Renal pelvis (tissue), 4 donors: ENCODE measurements around the gene POLR2M. TPM values are rescaled to one million over a fixed set of nuclear protein-coding genes. Genes with fewer than 3 reads are reported as not detected.
A peak's percentile ranks its signal among the peaks of the same experiment; 100 is the strongest.

Experiments
- DNase-seq: peaks from one replicate; pipeline ENCODE4 v3.0.0-alpha.2; 2013
- polyA plus RNA-seq, 3 donors: library from polyadenylated mRNA; unstranded; fragments of 120-200 nt; gene quantifications; one replicate each; pipeline ENCODE4 v1.2.1, GENCODE V29; 2013; ENCODE audit not compliant: insufficient read length in 3 of 3

POLR2M gene
- polyA plus RNA-seq, 3 donors: 75.3 to 85.5 (median 83.2) TPM

DNA sequence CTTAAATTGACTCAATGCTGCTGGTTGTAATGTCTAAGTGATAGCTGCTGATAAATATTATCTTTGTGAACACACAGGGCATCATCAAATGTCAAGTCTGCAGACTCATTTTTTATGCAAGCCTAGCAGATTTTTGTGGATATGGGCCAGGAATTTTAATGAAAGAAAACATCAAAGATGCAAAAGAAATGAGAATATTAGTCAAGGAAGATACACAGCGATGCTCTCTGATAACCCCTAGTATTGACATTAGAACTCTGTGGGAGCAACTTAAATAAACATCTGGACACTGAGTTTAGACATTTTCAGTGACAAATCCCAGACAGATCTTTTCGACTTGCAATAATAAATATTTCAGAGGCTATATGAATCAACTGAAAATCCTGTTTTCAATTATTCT is 28.3 kb downstream of the POLR2M start:
- peak; percentile 68 for DNase-seq

GRCh38 chr15:57735431-57735830 is 28.9 kb downstream of the POLR2M start:
- DNase-seq: no peak

- DNase-seq: no peak
Observed at GRCh38 chr15:57735891-57736290, 29.4 kb downstream of the POLR2M start.

DNA sequence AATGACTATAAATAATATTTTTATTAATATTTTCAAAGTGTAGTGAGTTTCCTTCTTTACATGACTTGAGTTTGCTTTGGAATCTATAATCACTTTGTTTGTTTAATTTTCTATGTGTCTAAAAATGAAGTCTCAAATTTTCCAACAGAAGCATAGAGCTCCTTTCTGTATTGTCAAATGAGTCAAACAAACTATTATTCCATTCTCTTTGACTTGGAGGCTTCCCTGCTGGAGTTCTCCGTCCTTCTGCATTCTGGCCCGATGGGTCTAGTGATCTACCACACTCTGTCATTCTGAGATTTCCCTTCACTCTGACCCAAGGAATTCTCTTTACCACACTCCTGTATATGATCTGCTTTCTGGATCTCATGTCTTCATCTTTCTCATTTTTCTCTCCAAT is 30.1 kb downstream of the POLR2M start:
- no peak for DNase-seq

DNA sequence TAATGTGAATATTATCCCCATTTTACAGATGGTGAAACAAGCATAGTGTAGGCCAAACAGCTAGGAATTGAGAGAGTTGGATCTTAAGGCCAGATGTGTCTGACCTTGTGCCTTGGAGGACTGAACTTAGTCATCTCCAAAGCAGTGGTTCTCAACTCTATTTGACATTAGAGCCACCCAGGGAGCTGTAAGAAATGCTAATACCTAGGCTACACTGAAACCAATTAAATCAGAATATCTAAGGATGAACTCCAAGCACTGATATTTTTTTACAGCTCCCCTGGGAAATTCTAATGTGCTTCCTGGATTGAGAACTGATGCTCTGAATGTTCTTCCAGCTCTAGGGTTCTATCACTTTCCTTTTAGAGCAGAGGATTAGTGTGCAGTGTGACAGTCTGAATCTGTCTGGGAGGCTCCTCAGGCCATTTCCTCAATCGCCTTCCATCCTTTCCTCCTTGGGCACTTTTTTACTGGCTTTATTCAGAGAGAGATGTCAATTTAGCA is 32.3 kb downstream of the POLR2M start:
- no peak for DNase-seq

- no peak for DNase-seq
Observed at GRCh38 chr15:57740048-57740447, 33.5 kb downstream of the POLR2M start.

DNA sequence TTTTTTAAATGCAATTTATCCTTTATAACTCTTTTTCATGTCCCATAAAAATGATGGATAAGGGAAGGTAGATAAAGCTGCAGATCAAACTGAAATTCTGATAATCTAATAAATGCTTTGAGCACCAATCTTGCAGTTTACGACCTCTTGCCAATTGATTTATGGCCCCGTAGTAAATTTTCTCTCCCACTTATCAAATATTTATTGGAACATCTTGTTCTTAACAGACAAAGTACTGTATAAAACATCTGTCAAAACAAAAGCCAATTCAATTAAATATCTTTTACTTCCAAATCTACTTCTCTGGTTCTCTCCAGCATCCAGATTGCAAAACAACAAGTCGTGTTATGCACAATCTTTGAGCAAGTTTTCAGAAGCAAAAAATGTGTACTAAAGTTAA is 34.6 kb downstream of the POLR2M start:
- DNase-seq: no peak

DNA sequence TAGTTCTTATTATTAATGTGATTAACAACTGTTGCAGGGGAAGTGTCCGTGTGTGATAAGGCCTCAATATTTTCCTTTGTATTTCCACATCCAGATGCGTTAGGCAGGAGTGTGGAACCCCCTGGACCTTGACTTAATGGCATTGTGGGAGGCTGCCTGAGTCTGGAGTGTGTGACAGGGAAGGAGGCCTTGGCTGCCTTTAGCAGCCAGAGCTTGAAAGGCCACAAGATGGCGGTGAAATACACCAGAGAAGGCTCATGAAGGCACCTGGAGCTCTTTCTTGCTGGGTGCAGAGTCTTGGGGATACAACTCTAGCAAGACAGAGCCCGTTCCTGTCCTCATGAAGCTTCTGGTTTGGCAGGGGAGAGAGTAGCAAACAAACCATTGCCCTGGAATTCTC is 36.9 kb downstream of the POLR2M start:
- no peak for DNase-seq

DNA sequence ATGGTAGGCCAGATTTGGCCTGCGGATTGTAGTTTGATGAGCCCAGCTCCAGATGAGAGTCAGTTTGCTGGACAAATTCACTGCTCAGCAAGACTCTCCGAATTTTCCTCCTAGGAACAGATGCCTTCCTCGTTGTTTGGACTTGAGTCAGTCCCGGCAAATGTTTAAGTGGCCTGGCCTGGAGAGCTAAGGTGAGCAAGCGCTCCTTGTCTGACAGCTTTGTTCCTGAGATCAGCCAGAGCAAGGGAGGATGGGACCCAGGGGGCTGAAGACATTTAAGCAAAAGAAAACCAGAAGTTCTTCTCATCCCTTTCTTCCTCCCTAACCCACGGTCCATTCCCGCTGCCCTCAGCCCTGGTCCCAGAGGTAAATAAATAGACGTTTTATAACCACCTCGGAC is 40.3 kb downstream of the POLR2M start:
- DNase-seq: no peak

DNA sequence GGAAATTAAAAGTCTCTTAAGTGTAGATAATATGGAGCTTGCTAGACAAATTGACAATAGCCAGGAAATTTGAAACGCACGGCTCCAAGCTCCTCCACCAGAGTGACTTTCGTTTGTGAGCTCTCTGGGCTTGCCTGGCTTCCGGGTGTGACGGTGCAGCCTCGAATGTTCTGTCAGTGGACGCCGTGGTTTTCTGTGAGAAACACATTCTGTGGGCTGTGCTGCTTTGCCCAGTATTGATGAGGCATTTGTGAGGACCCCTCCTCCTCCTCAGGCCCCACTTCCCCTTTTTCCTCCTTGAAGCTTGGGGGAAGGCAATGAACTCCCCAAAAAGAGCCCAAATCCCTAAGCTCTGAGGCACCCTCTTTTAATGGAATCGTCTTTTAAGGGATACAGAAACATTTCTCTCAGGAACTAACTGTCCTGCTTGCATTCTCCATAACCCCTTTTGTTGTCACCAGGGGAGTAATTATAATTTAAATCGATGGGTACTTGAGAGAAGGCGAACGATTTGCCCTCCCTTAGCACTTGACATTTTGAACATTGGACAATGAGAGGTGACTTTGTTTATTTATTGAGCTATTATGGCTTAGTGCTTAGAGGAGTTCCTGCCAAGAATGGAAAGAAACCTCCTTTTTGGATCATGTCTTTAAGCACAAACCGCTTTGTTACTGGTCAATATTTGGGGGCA is 40.8 kb downstream of the POLR2M start:
- DNase-seq: no peak

GRCh38 chr15:57751177-57751800 is 44.8 kb downstream of the POLR2M start:
- peak; percentile 39 for DNase-seq

- peak; percentile 59 for DNase-seq
Observed at GRCh38 chr15:57752436-57752835, 45.9 kb downstream of the POLR2M start.

- no peak for DNase-seq
Observed at GRCh38 chr15:57752840-57753239, 46.3 kb downstream of the POLR2M start.

DNA sequence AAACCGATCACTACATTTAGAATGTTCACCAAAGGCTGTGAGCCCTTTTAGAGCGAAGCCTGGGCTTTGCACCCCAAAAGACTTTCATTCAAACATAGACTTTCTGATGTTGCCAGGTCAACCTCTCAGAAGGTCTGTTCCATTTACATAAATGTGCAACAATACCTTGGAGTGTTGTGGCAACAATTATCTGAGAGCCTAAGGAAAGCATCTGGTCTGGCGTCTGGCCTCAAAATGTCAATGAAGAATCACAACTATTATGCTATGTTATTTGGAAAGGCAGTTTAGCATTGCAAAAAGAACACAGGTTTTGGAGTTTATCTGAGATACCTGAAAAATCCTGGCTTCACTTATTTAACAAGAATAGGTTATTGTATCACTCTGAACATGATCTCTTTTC is 50.0 kb downstream of the POLR2M start:
- DNase-seq: no peak

DNA sequence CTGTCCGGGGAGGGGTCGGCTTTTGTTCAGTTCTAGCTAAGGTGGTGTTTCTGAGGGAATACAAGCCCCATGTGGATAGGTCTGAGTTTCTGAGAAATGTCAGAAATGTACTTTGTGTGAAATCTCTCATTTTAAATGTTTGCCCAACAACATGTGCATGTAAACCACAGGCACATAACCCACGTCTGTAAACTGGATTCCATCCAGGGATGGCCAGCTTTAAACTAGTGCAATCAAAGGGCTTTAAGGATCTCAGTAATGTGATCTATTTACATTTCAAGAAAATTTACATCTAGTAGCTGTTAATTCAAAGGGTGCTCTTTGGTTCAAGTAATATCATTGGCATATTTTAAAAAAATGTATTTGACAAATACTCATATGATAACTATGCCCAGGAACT is 52.0 kb downstream of the POLR2M start:
- no peak for DNase-seq

GRCh38 chr15:57761562-57761961 is 55.0 kb downstream of the POLR2M start:
- DNase-seq: no peak

DNA sequence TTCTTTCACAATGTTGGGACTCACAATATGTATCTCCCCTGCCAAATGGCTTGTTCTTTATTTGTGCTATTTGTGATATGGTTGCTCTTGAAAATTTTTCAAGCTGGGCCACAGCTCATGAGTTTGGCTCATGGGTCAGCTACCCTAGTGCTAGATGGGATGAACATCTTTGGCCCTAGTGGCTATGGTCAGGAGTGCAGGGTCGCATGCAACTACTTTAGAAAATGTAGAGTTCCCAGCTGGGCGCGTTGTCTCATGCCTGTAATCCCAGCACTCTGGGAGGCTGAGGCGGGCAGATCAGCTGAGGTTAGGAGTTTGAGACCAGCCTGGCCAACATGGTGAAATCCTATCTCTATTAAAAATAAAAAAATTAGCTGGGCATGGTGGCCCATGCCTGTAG is 55.8 kb downstream of the POLR2M start:
- DNase-seq: no peak

- DNase-seq: no peak
Observed at GRCh38 chr15:57763176-57763964, 56.9 kb downstream of the POLR2M start.
